Airway epithelial cell (primary cell): ENCODE results near the gene IGFL3. TPM values are rescaled to one million over a fixed set of nuclear protein-coding genes. Genes with fewer than 3 reads are reported as not detected.

Source experiments
- total RNA-seq: library from RNA; depleted of rRNA; stranded (reverse); fragments of >200 nt; gene quantifications from 2 replicates; pipeline ENCODE4 v1.2.3, GENCODE V29; 2015

The IGFL3 gene
- total RNA-seq: 0.88 and 2.3 TPM in 2 replicates

GRCh38 chr19:46124638-46125115 is at the start of gene IGFL3:
IGFL3 (minus strand) TSS chr19:46124688; CDS start chr19:46124649, 39 bp downstream.

GRCh38 chr19:46147791-46148288 is 23.4 kb upstream of the IGFL3 start, which contains the start of gene IGFL2:
IGFL2 (plus strand) TSS chr19:46148238; CDS start chr19:46148279, 41 bp downstream.

Other genes starting within 250 kb of the IGFL3 start
- gene IRF2BP1, start 238.5 kb downstream of the IGFL3 start, total RNA-seq: 25.5 and 28.0 TPM in 2 replicates
- gene MYPOP, start 222.1 kb downstream of the IGFL3 start, total RNA-seq: 1.2 and 3.2 TPM in 2 replicates
- gene NANOS2, start 209.9 kb downstream of the IGFL3 start, total RNA-seq: not detected in 2 replicates
- gene NOVA2, start 150.8 kb downstream of the IGFL3 start, total RNA-seq: not detected in 2 replicates
- gene CCDC61, start 129.2 kb downstream of the IGFL3 start, total RNA-seq: 12.4 and 14.6 TPM in 2 replicates
- gene PGLYRP1, start 101.6 kb downstream of the IGFL3 start, total RNA-seq: not detected in 2 replicates
- gene IGFL4, start 83.7 kb downstream of the IGFL3 start, total RNA-seq: not detected in 2 replicates
- 16.6 and 20.1 TPM in 2 replicates for gene IGFL2, start 23.6 kb upstream of the IGFL3 start, total RNA-seq
- 0.37 and 0.85 TPM in 2 replicates for gene IGFL1, start 105.1 kb upstream of the IGFL3 start, total RNA-seq
- gene HIF3A, start 172.4 kb upstream of the IGFL3 start, total RNA-seq: 0.49 and 0.74 TPM in 2 replicates
- gene PPP5C, start 222.4 kb upstream of the IGFL3 start, total RNA-seq: 74.7 and 88.4 TPM in 2 replicates